Activated CD4-positive, alpha-beta T cell treated with anti-CD3 and anti-CD28 coated beads, Interleukin-2, Interleukin-6, amounts not matched to agents 100 ng/mL and 50 ng/mL, durations not matched to agents 16 hours and 8 hours (primary cell): ENCODE results near the gene TRIM29.
"Not testable (repeated sequence)": the region's sequence is repeated elsewhere in the genome, so short reads cannot be mapped to it uniquely, and the experiment has no call there.

ENCODE experiments used
- DNase-seq: peaks from one replicate; pipeline ENCODE4 v3.0.0-alpha.2; 2020

The TRIM29 gene

DNA sequence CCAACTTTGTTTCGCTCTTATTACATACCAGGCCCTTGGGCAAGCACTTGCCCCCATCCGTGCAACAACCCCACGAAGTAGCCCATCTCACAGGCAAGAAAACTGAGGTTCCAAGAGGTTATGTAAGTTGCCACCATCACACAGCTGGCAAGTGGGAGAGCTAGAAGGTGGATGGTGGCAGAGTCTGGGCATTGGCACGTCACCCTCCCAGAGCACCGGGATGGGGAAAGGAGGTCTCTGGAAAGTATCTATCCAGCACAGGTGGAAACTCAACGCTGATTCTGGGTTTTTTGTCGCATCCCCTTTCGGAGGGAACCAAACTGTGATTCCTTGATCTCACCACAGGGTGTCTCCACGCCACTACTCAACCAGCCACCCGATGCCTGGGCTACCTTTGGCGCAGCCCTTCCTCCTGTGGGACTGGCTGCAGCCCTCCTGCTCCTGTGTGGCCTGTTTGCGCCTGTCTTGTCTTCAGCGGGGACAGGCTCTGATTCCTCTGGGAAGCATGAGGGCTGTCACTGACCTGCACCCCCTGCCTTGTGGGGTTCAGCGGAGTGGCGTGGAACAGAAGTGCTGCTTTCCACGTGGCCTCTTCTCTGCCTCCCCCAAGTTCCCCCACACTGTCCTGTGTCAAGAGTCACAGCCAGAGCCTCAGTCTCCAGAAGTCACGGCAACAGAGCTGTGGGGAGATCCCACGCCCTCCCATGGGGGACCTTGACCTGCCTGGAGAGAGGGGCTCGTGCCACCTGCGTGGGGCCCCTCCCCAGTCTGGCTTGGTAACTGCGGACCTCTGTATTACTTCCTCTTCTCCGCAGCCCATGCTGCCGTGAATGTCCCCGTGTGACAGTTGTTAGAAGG is 34.4 kb upstream of the TRIM29 start:
- DNase-seq: peak; percentile 61

DNA sequence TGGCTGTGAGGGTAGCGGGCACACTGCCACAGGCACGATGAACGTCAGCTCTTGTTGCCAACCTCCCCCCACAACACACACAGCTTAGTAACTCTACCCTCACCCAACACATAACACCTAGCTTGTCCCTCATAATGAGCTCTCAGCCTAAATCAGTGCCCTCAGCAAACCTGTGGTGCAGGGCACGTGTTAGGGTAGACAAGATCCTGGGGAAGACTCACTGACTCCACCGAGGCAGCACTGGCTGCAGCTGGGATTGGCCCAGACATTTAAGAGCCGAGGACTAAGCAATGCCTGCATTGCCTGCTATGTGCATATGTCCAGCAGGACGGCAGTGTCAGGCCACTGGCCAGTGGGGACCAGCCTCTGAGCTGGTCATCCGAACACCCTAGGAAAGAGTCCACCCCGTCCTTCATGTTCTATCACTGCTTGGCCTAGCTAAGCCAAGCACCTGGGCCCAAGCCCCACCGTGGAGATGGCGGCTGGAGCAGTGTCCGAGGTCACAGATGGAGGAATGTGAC is 32.9 kb upstream of the TRIM29 start:
- no peak for DNase-seq

DNA sequence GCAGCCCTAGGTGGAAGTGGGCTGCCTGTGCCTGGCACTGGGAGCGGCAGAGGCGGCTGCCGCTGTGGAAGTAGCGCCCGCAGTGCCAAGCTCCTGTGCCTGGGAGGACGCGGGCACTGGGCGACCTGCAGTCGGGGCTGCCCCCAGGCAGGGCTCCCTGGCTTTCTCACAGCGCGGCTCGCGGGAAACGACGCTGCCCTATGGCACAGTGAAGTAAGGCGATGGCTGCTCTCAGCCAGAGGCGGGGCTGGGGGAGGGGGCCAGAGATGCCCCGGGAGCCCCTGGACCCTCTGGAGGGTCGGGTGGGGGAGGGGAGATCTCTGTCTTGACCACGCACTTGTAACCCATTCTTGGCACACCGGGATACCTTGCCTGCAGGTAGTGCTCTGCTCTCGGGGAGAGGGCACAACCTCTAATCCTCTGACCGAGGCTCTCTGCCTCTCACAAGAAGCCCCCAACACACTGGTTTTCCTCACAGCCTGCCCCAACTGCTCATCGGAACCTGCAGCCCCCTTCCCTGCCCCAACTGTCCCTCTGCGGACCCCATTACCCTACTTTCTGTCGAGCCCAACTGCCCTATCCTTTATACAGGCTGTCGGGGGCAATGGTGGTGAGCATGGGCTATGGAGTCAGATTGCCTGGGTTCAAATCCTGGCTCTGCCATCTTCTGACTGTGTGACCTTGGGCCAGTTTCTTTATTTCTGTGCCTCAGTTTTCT is 32.2 kb upstream of the TRIM29 start:
- no peak for DNase-seq

DNA sequence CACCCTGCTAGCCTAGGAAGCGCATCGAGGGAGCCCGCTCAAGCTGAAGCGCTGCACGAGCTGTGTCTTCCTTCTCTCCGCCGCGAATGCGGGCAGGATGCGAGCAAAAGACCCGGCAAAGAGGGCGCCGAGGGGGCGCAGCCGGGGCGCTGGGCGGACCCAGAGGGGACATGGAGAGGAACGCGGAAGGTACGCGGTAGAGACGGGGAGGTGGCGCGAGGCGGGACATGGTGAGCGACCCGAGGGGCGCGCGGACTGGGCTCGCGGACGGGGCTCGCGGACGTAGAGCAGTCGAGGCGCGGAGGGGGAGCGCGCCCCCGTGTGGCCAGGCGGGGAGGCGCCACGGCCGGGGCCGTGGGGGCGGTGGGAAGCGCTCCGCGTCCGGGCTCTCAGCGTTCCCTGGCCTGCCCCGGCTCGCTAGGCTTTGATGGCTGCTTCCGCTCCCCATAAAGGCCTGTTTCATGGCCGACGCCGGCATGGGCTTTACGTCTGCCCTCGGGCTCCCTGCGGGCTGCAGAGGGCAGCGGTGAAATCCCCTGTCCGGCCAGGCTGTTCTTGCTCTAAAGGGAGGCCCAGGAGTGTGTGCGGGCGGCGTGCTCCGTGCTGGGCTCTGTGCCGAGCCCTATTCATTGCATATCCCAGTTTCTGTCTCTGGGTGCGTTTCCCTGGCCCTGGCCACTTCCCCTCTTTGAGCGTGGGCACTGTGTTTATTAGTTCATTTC is 31.2 kb upstream of the TRIM29 start:
- DNase-seq: peak; percentile 69

DNA sequence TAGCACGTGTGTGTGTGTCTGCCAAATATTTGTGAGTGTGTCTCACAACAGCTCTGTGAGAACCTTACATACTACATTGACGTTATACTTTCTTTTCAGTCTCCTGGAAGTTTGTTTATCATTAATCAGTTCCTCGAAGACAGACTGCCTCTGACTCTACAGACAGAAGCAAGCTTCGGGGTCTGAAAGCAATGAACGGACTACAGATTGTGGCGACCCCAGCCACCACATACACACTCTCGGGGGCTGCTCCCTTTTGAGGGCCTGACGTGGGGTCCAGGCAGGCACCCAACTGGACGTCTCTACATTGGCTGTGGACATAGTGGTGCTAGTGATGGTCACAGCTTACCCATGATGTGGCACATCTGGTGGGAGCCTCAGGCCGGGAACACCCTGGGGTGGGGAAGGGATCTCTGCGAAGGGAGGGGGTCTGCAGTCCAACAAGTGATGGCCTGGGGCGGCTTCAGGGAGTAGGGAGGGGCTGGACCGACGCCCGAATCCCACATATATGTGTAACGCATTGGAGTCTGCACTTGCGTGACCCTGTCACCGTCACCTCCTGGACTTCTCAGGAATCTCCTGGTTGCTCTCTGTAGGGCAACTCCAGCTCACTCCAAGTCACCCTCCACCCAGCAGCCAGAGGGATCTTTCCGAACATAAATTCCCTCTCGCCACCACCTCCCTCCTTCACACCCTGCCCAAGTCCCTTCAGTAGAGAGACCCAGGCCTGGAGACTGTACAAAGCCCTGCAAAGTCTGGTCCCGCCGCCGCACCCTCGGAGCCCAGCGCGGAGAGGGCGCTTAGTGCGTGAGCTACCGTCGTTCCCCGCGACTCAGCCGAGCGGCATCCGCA is 30.4 kb upstream of the TRIM29 start:
- DNase-seq: no peak

DNA sequence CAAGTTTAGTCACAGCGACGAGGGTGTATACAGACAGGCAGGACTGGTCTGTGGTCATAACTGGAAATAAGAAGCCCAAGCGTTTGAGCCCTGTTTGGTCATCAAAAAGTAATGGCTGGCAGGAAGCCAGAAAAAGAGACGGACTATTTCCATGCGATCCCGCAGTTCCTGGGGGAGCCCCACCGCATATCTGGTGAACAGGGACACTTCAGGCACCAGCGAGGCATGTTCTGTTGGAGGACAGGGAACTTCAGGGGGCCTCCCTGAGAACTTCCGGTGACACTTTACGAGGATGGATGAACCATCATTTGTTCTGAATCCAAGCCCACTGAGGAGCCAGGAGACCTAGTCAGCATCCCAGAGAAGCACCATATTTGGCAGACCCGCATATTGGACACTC is 29.7 kb upstream of the TRIM29 start:
- DNase-seq: no peak

DNA sequence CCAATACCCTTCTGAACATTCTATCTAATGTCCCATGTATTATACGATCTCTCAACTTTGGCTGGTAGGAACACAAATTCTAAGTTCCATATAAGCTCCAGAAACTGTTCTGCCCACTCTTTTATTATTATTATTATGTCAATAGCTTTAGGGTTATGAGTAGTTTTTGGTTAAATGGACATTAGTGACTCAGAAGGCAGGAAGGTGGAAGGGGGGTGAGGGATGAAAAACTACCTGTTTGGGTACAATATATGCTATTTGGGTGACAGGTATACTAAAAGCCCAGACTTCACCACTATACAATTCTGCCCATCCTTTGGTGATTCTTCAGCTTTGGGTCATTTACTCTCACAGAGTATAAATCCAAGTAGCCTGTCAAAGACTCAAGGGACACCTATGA is 22.5 kb upstream of the TRIM29 start:
- no peak for DNase-seq

DNA sequence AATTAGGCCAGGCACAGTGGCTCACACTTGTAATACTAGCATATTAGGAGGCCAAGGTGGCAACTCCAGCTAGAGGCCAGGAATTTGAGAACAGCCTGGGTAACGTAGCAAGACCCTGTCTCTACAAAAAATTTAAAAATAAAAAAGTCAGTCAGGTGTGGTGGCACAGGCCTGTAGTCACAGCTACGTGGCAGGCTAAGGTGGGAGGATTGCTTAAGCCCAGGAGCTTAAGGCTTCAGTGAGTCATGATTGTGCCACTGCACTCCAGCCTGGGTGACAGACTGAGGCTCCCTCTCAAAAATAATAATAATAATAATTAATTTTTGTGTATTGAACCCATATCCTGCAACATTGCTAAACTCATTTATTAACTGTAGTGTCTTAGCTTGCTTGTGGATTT is 15.3 kb upstream of the TRIM29 start:
- no peak for DNase-seq

DNA sequence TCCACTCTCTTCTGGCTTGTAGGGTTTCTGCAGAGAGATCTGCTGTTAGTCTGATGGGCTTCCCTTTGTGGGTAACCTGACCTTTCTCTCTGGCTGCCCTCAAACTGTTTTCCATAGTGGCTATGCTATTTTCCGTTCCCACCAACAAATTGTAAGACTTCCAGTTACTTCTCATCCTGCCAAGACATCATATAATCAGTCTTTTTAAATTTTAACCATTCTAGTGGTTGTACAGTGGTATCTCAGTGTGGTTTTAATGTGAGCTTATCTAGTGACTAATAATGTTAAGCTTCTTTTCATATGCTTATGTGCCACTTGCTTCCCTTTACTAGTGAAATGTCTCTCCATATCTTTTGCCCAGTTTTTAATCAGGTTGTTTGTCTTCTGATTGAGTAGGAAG is 13.6 kb upstream of the TRIM29 start:
- no peak for DNase-seq

DNA sequence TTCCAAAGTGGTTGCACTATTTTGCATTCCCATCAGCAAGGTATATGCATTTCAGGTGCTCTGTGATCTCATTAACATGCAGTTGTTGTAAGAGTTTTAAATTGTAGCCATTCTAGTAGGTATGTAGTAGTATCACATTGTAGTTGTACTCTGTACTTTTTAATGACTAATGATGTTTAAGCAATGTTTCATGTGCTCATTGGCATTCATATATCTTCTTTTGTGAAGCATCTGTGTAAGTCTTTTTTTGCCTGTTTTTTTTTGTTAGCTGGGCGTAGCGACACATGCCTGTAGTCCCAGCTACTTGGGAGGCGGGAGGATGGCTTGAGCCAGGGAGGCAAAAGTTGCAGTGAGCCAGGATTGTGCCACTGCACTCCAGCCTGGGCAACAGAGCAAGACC is 11.3 kb upstream of the TRIM29 start:
- no peak for DNase-seq

DNA sequence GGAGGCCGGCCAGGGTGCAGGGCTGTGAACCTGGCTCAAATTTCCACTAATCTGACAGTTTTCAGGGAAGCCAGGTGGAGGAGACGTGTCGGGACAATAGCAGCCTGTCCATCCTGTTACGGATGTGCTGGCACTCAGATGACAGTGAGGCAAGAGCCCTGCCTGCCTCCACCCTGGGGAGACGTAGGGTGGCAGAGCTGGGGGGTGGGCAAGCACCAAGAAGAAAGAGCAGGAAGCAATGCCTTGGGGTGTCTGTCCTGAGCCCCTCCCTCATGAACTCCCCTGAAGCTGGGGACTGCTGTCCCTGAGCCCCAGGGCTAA is 10.0 kb upstream of the TRIM29 start:
- DNase-seq: no peak

DNA sequence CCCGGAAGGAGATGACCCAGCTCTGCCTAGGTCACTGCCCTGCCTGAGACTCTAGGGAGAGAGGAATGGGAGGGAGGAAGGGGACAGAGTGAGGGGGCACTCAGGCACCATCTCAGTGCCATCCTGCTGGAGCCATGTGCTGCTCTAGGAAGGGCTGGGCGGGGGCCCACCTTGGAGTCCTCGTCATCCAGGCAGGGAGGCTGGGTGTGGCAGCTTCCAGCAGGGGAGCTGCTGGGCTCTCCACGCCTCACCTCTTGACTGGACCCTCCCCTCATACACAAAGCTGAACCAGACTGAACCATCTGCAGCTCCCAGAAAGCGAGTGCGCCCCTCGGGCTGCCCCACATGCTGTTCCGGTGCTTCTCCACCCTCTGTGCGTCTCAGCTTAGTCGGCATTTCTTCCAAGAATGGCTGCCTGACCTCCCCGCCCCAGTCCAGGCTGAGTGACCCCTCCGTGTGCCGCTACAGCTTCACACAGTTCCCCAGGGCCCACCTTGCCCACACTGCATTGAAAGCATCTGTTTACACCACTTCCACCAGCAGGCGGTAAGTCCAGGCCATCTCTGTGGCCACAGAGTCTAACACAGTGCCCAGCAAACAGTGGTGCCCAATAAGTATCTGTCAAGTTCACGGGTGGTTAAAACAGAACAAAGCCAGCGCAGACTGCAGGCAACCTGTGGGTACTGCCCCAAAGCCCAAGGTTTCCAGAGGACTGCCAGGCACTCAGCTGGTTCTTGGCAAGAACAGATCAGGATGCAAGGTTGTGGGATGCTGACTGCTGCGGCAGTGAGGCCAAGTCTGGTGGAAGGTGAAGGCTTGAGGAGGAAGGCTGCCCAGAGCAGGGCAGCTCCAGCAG is 9.4 kb upstream of the TRIM29 start:
- no peak for DNase-seq

DNA sequence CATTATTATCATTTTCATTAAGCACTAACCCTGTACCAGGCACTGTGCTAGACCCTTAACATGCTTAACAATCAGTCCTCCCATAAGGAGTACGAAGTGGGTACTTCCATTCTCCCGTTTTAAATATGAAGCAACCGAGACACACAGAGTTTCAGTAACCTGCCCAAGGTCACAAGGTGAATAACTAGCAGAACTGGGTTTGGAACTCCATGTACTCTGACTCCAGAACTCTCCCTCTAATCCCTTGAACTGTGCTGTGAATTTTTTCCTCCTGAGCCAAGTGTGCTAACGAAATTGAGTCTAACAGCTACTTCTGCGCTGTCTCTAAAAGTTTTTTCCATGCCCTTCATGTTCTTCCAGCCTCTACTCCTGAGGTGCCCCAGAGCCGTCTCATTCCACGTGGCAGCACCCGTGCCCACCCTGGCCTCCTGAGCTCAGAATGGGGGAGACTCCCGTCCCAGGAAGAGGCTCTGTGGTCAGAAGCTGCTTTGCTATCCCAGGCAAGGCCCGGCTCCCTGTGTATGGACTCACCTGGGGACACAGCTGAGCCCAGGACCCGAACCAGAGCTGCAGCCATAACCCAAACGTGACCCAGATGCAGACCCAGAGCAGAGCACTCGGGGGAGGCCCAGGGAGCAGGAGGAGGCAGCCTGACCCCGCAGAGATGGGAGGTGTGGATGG is 8.6 kb upstream of the TRIM29 start:
- no peak for DNase-seq

DNA sequence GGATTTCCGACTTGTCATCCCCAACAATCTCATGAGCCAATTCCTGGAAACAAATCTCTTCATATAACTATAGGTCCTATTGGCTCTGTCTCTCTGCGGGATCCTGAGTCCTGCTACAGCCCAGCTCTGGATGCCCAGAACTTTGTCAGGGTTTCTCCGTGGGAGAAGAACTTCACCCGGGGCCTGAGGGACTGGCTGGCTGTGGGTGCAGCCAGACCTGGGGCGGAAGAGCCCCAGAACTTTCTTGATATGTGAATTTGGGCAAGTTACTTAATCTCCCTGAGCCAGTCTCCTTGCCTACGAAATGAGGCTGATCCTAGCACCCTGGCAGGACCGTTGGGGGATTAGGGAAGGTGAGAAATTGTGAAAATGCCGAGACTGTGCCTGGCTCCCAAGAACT is 6.6 kb upstream of the TRIM29 start:
- DNase-seq: no peak

DNA sequence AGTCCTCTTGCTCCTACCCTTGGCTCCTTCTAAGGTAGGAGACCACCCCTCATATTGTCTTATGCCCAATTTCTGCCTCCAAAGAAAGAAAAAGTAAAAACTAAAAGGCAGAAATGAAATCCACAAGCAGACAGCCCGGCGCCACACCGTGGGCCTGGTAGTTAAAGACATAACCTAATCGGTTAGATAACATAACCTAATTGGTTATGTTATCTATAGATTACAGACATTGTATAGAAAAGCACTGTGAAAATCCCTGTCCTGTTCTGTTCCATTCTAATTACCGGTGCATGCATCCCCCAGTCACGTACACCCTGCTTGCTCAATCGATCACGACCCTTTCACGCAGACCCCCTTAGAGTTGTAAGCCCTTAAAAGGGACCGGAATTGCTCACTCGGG is 5.6 kb upstream of the TRIM29 start:
- not testable (repeated sequence) for DNase-seq

DNA sequence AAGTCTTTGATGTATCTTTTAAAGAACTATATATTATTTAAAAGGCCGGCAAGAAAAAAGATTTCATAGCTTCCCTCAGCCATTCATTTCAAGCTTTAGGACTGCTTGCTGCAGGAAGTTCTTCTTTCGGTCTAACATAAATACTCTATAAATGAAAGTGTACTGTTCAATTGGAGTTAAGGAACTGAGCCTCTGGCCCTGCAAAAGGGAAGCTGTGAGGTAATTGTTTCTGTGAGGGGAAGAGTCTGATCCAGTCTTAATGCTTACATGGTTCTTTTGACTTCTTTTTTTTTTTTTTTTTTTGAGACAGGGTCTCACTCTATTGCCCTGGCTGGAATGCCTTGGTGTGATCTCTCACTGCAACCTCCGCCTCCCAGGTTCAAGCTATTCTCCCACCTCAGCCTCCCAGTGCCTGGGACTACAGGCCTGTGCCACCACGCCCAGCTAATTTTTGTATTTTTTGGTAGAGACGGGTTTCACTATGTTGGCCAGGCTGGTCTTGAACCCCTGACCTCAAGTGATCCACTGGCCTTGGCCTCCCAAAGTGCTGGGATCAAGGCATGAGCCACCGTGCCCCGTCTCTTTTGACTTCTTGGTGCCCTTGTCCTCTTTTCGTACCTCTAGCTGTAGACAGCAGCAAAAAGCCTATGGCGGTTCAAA is 4.7 kb upstream of the TRIM29 start:
- DNase-seq: no peak

DNA sequence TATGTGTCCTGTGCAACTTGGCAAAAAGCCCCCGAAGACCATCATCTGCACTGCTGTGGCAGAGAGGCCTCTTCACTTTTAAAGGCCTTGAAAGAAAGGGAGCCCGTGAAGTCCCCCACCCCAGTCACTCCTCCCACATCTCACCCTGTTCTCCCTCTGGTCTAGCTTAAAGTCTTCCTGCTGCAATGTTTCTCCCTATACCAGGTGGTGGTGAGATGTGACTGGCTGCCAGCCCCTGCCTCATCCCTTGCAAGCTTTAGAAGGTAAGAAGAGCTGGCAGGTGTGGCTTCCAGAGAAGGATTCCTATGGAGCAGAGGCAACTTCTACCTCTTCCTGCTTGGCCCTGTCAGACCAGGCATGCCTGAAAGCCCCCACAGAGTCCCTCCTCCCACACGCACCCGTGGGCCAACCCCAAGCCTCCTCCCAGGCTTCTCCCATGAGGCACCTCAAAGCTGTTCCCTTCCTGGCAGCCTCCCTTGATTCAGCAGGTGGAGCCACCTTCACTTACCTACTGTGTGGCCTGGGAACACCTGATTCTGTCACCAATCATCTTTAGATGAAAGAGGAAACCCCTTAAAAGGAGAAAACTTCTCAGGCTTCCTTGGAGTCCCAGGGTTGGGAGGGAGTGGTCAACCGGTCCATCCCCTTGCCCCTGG is 4.0 kb upstream of the TRIM29 start:
- DNase-seq: no peak

DNA sequence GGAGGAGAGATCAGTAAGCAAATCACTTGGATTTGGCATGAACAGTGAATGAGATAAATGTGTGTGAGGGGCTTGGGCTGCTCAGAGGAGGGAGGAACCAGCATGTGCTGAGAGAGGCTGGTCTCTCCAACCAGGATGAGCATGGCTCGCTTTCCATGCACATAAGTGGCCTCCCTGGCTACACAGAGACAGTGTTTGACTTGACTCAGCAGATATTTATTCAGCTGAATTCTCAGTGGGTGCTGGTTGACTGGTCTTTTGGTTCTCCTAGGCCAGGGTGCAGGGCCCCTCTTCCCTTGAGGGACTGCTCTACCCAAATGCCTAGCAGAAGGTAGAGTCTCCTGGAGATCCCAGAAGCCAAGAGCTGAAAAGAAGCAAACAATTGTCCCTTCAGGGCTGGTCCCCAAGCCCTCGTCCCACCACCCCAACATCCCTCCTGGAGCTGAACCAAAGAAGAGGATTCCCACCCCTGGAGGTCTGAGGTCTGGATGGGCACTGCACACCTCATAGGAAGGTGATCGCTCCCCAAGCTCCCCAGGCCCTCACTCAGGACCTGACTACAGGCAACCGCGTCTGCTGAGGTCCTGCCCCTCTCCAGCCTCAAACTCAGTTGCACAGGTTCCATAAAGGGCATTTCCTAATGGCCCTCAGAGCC is 3.3 kb upstream of the TRIM29 start:
- no peak for DNase-seq

DNA sequence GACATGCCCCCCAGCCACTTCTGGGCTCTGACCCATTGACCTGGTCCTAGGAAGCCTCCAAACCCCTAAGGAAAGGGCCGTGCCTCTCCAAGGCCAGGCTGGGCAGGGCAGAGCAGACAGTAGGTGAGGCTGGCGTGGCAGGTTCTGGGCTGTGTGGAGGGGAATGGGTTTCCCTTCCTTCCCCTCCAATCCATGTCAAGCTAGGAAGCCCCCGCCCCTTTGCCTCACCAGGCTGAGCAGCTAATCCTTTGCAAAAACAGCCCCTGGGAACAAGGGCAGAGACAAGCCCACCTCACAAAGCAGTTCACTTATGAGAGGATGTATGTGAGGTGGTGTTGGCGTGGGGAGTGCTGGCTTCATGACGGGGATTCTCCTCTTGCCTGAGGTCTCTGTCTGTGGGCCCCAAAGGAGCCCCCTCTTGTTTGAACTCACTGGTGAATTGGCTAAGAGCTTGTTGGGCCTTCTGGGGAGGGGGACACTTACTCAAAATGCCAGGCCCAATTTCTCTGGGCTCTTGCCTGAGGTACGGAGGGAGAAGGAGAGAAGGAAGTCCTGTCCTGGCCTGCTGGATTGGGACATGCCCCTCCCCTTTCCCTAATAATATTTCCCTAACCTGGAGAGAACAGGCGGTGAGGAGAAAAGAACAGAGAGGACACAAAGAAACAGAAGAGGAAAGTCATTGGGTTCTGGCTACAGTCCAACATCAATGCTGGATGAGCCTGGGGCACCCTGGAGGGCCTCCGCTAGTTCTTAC is 1.6 kb upstream of the TRIM29 start:
- DNase-seq: no peak
